ENCODE results near the gene ATP5PD. TPM values are rescaled to one million over a fixed set of nuclear protein-coding genes. Genes with fewer than 3 reads are reported as not detected.

ATP5PD gene
- total and polyA plus RNA-seq, 2 donors (not counting 1 experiment from before 2014, with no cell fraction given) = 92.1 to 101 TPM

DNA sequence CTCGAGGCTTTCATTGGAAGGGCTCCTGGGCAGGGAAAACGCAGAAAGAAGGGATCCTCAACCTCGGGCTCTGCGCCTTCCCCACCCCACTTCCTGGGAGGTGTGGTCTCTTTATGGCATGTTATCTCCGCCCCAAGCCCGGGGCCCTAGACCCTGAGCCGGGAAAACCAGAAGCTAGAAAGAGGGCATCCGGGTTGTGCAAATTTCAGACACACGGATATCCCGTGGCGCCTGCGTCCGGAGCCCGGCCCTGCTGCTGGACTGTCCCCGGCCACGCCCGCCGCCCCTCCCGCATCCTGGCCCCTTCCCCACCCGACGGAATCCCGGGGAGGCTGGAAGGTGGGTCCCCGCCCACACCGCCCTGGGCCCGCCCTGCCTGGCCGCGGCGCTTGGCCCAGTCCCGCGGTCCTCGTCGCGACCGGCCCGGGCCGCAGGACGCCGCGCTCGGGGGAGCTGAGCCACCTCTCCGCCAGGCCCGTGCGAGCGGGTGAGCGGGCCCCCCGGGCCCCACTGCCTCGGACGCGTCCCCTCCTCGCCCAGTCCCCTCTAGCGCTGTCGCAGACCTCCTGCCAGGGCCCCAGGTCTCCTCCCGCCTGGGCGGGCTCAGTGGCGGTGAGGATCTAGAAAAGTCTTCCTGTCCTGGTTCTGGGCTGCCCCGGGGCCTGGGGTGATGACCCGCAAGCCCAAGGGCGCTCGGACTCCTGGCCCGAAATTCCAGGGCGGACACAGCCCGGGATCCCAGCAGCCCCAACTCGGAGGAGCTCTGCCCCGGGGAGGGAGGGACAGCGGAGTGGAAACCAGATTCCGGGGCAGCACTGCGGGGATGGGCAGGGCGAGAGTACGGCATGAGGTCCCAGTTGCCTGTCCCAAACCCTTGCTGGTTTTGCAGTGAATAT lies 41.0 kb upstream of the ATP5PD start, which contains the start of gene SLC16A5:
Gene SLC16A5 (plus strand): TSS at position 397 of the 896 bp plus-strand sequence. CDS start 5,683 bp downstream, outside the sequence.
- WGBS (ENCODE audit: insufficient coverage) = 2% methylated on average over 66 of the region's 69 CpGs
- Mint-ChIP-seq H3K4me1 (peaks cover 16% of the 10 kb centered on the region), H3K27ac (peak within 1 kb of the TSS; percentile 76), H3K4me3 (peak within 1 kb of the TSS; percentile 83), H3K9me3 (ENCODE audit: insufficient read depth) (no peaks in the 10 kb centered on the region), H3K27me3 (peaks cover 4% of the 10 kb centered on the region)
- Histone ChIP-seq H3K27me3 (replicated peaks in 1 of 4; ENCODE audit: control extremely low read depth in 1 of 4, control insufficient read depth in 3 of 4, insufficient read depth in 4 of 4, low read length in 3 of 4) (peaks cover 0 to 7% (median 0%) of the 10 kb centered on the region in 4 experiments), H4K20me1 (ENCODE audit: control insufficient read depth, insufficient read depth, low read length, poor library complexity, severe bottlenecking) (no peaks in the 10 kb centered on the region), H3K36me3 (replicated peaks in 1 of 2; ENCODE audit: control extremely low read depth in 1 of 2, control insufficient read depth in 1 of 2, extremely low read depth in 1 of 2, insufficient read depth in 2 of 2, low read length in 1 of 2) (no peaks in the 10 kb centered on the region), H2AFZ (ENCODE audit: insufficient read depth, low read depth, low read length, poor library complexity, severe bottlenecking) (peak within 1 kb of the TSS; percentile 85), H3K4me1 (ENCODE audit: control insufficient read depth in 2 of 2, insufficient read depth in 2 of 2, low read length in 2 of 2) (peaks cover 11 to 19% of the 10 kb centered on the region in 2 donors), H3K4me3 (ENCODE audit: control extremely low read depth in 1 of 5, extremely low read depth in 1 of 5, insufficient read depth in 1 of 5, low read depth in 2 of 5, low read length in 4 of 5) (peak within 1 kb of the TSS in 4 of 5 experiments; percentile 53 to 76 (median 60)), H3K79me2 (ENCODE audit: control insufficient read depth, insufficient read depth, low read length) (no peaks in the 10 kb centered on the region), H3K9ac (ENCODE audit: low read length) (peak within 1 kb of the TSS; percentile 80), H3K9me3 (ENCODE audit: control extremely low read depth in 1 of 3, control insufficient read depth in 2 of 3, insufficient read depth in 1 of 3, low read length in 2 of 3) (no peaks in the 10 kb centered on the region), H3K4me2 (replicated peaks; ENCODE audit: low read depth, low read length, poor library complexity, severe bottlenecking) (peak within 1 kb of the TSS; percentile 98), H3K27ac (ENCODE audit: low read length in 2 of 2) (peak within 1 kb of the TSS; percentile 5 to 70)
- intact Hi-C loops (cut with micrococcal nuclease) = no loop called here
- POLR2A ChIA-PET = interaction anchor here (0.6 to 1.2 kb wide), 4 partner anchors 10 to 769 kb away, joined by 3 to 5 read pairs (median 4); no protein-coding TSS in a partner anchor
- CTCF ChIA-PET = interaction anchor here (1.1 to 2.9 kb wide), 4 partner anchors 17 to 76 kb away, joined by 3 to 9 read pairs (median 5); partner anchors contain the start of gene MRPL58
- no peak for TF ChIP-seq EZH2 (IDR thresholded peaks at IDR 0.05; ENCODE audit: borderline replicate concordance, insufficient read depth, low read depth, low read length, poor library complexity, severe bottlenecking)
- TF ChIP-seq, protein P1, sequence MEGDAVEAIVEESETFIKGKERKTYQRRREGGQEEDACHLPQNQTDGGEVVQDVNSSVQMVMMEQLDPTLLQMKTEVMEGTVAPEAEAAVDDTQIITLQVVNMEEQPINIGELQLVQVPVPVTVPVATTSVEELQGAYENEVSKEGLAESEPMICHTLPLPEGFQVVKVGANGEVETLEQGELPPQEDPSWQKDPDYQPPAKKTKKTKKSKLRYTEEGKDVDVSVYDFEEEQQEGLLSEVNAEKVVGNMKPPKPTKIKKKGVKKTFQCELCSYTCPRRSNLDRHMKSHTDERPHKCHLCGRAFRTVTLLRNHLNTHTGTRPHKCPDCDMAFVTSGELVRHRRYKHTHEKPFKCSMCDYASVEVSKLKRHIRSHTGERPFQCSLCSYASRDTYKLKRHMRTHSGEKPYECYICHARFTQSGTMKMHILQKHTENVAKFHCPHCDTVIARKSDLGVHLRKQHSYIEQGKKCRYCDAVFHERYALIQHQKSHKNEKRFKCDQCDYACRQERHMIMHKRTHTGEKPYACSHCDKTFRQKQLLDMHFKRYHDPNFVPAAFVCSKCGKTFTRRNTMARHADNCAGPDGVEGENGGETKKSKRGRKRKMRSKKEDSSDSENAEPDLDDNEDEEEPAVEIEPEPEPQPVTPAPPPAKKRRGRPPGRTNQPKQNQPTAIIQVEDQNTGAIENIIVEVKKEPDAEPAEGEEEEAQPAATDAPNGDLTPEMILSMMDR (IDR thresholded peaks at IDR 0.05) = no peak
- DNase-seq (peak; percentile 57), ATAC-seq (ENCODE audit: low read depth) (peak; percentile 78)

Data from B cell (primary cell).